ENCODE measurements around the gene SEPTIN8. TPM values are rescaled to one million over a fixed set of nuclear protein-coding genes. Genes with fewer than 3 reads are reported as not detected.
A peak's percentile ranks its signal among the peaks of the same experiment; 100 is the strongest.

The SEPTIN8 gene
- total RNA-seq, 1 donor from 2014 or later = 97.5 TPM

GRCh38 chr5:132770476-132771159 lies 6.4 kb downstream of the SEPTIN8 start:
- Mint-ChIP-seq H3K27me3 (ENCODE audit: low read depth, unreplicated experiment) (no peaks in the 10 kb centered on the region), H3K36me3 (ENCODE audit: low read depth, unreplicated experiment) (peaks cover 6% of the 10 kb centered on the region), H3K9me3 (ENCODE audit: unreplicated experiment) (no peaks in the 10 kb centered on the region), H3K27ac (ENCODE audit: unreplicated experiment) (peak overlapping the region; percentile 93), H3K4me1 (ENCODE audit: low read depth, unreplicated experiment) (peaks cover 56% of the 10 kb centered on the region), H3K4me3 (ENCODE audit: unreplicated experiment) (peak overlapping the region; percentile 57)
- no peak overlapping the region for H3K27ac ChIP-seq (ENCODE audit: low read depth, low read length)
- H3K27me3 ChIP-seq (ENCODE audit: insufficient read depth, low read length) = no peaks in the 10 kb centered on the region
- no peaks in the 10 kb centered on the region for H3K36me3 ChIP-seq (ENCODE audit: insufficient read depth, low read length)
- DNase-seq (ENCODE audit: low read depth) (no peak), FAIRE-seq (no peak)
- H2AFZ ChIP-seq (ENCODE audit: low read depth, low read length) = no peak overlapping the region
- no peaks in the 10 kb centered on the region for H3K9me3 ChIP-seq (ENCODE audit: insufficient read depth, low read depth, low read length)
- peaks cover 88% of the 10 kb centered on the region for H4K20me1 ChIP-seq (ENCODE audit: insufficient read depth, low read length)
- H3K9ac ChIP-seq (ENCODE audit: low read length) = no peak overlapping the region
- H3K4me2 ChIP-seq (ENCODE audit: low read length) = no peak overlapping the region
- peaks cover 89% of the 10 kb centered on the region for H3K79me2 ChIP-seq (ENCODE audit: insufficient read depth, low read length)
- no peak overlapping the region for H3K4me3 ChIP-seq (ENCODE audit: insufficient read depth, low read depth, low read length)
- peaks cover 15% of the 10 kb centered on the region for H3K4me1 ChIP-seq (ENCODE audit: insufficient read depth, low read length)
- no peak for TF ChIP-seq CTCF (IDR thresholded peaks at IDR 0.05; ENCODE audit: insufficient read depth, low read depth, low read length)
- TF ChIP-seq EZH2 (IDR thresholded peaks at IDR 0.05; ENCODE audit: insufficient read depth, low read length) = no peak

- no peaks in the 10 kb centered on the region for H3K27me3 ChIP-seq (ENCODE audit: insufficient read depth, low read length)
- Mint-ChIP-seq H3K27ac (ENCODE audit: unreplicated experiment) (no peak overlapping the region), H3K9me3 (ENCODE audit: unreplicated experiment) (no peaks in the 10 kb centered on the region), H3K27me3 (ENCODE audit: low read depth, unreplicated experiment) (no peaks in the 10 kb centered on the region), H3K4me3 (ENCODE audit: unreplicated experiment) (no peak overlapping the region), H3K4me1 (ENCODE audit: low read depth, unreplicated experiment) (peaks cover 42% of the 10 kb centered on the region), H3K36me3 (ENCODE audit: low read depth, unreplicated experiment) (peaks cover 9% of the 10 kb centered on the region)
- H4K20me1 ChIP-seq (ENCODE audit: insufficient read depth, low read length) = peaks cover 71% of the 10 kb centered on the region
- H3K27ac ChIP-seq (ENCODE audit: low read depth, low read length) = no peak overlapping the region
- peak overlapping the region; percentile 69 for H3K4me2 ChIP-seq (ENCODE audit: low read length)
- no peak overlapping the region for H3K9ac ChIP-seq (ENCODE audit: low read length)
- DNase-seq (ENCODE audit: low read depth) = no peak
- TF ChIP-seq CTCF (IDR thresholded peaks at IDR 0.05; ENCODE audit: insufficient read depth, low read depth, low read length) (no peak), EZH2 (IDR thresholded peaks at IDR 0.05; ENCODE audit: insufficient read depth, low read length) (no peak)
- peaks cover 70% of the 10 kb centered on the region for H3K79me2 ChIP-seq (ENCODE audit: insufficient read depth, low read length)
- H2AFZ ChIP-seq (ENCODE audit: low read depth, low read length) = no peak overlapping the region
- H3K36me3 ChIP-seq (ENCODE audit: insufficient read depth, low read length) = peaks cover 7% of the 10 kb centered on the region
- peaks cover 15% of the 10 kb centered on the region for H3K4me1 ChIP-seq (ENCODE audit: insufficient read depth, low read length)
- no peaks in the 10 kb centered on the region for H3K9me3 ChIP-seq (ENCODE audit: insufficient read depth, low read depth, low read length)
- H3K4me3 ChIP-seq (ENCODE audit: insufficient read depth, low read depth, low read length) = no peak overlapping the region
- no peak for FAIRE-seq
Measured at GRCh38 chr5:132768485-132768868, 8.6 kb downstream of the SEPTIN8 start.

- H3K4me3 Mint-ChIP-seq (ENCODE audit: unreplicated experiment) = peak overlapping the region; percentile 27
- no peak overlapping the region for H3K4me3 ChIP-seq (ENCODE audit: insufficient read depth, low read depth, low read length)
Measured at GRCh38 chr5:132767150-132767549, 9.9 kb downstream of the SEPTIN8 start.

More at GRCh38 chr5:132767150-132767549, 9.9 kb downstream of the SEPTIN8 start:
- TF ChIP-seq CTCF (IDR thresholded peaks at IDR 0.05; ENCODE audit: insufficient read depth, low read depth, low read length) (no peak), EZH2 (IDR thresholded peaks at IDR 0.05; ENCODE audit: insufficient read depth, low read length) (no peak)
- peak overlapping the region; percentile 17 for H3K27ac ChIP-seq (ENCODE audit: low read depth, low read length)
- peaks cover 15% of the 10 kb centered on the region for H3K4me1 ChIP-seq (ENCODE audit: insufficient read depth, low read length)
- no peak for FAIRE-seq
- DNase-seq (ENCODE audit: low read depth) = no peak
- H3K4me2 ChIP-seq (ENCODE audit: low read length) = peak overlapping the region; percentile 69
- peaks cover 7% of the 10 kb centered on the region for H3K36me3 ChIP-seq (ENCODE audit: insufficient read depth, low read length)
- H3K9ac ChIP-seq (ENCODE audit: low read length) = no peak overlapping the region
- Mint-ChIP-seq H3K4me1 (ENCODE audit: low read depth, unreplicated experiment) (peaks cover 32% of the 10 kb centered on the region), H3K27me3 (ENCODE audit: low read depth, unreplicated experiment) (no peaks in the 10 kb centered on the region), H3K9me3 (ENCODE audit: unreplicated experiment) (no peaks in the 10 kb centered on the region), H3K27ac (ENCODE audit: unreplicated experiment) (peak overlapping the region; percentile 89), H3K36me3 (ENCODE audit: low read depth, unreplicated experiment) (peaks cover 15% of the 10 kb centered on the region)
- H3K9me3 ChIP-seq (ENCODE audit: insufficient read depth, low read depth, low read length) = no peaks in the 10 kb centered on the region
- no peaks in the 10 kb centered on the region for H3K27me3 ChIP-seq (ENCODE audit: insufficient read depth, low read length)
- peaks cover 57% of the 10 kb centered on the region for H3K79me2 ChIP-seq (ENCODE audit: insufficient read depth, low read length)
- no peak overlapping the region for H2AFZ ChIP-seq (ENCODE audit: low read depth, low read length)
- H4K20me1 ChIP-seq (ENCODE audit: insufficient read depth, low read length) = peaks cover 61% of the 10 kb centered on the region
